Stimulated activated CD8-positive, alpha-beta memory T cell treated with anti-CD3 and anti-CD28 coated beads, Interleukin-15, amount 100 ng/mL, for 24 hours (primary cell): ENCODE data around the gene SERPINF2.
"Not testable (repeated sequence)": the region's sequence is repeated elsewhere in the genome, so short reads cannot be mapped to it uniquely, and the experiment has no call there.

Source experiments
- DNase-seq: peaks from one replicate; pipeline ENCODE4 v3.0.0-alpha.2; 2020; ENCODE audit warnings: low read depth

SERPINF2 gene

DNA sequence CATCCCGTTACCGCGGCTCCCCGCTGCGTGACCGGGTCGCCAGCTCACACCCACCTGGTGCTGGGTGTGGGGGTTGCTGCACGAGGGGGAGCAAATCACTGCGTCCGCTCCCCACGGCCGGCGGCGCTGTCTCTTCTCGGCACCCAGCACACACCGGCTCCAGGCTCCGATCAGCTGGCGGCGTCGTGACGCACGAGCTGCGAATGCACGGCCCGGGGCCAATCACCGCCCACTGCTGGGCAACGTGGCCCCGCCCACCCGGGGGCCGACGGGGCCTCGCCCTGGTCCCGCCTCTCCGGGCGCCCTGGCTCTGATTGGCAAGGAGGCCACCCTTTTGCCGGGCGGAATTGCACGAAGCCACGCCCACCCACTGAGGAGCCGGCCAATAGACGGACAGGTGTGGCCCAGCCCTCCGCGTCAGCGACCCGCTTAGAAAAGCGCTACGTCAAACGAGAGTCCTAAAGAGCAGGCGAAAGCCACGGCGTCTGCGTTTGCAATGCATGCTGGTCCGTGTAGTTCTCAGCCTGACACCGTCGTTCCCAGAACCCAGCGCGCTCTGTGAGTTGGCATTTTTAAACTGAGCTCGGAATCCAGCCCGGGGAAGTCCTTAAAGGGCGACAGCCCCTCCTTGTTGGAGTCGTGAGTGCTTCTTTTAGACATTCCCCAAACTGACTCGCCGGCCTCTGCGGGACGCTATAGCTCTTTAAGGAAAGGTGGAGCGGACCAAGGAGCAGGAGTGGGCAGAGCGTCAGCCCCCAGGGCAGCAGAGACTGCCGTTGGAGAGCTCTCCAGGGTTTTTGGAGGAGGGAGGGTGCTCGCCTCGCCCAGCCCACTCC lies 26.4 kb upstream of the SERPINF2 start:
- DNase-seq = peak; percentile 99

DNA sequence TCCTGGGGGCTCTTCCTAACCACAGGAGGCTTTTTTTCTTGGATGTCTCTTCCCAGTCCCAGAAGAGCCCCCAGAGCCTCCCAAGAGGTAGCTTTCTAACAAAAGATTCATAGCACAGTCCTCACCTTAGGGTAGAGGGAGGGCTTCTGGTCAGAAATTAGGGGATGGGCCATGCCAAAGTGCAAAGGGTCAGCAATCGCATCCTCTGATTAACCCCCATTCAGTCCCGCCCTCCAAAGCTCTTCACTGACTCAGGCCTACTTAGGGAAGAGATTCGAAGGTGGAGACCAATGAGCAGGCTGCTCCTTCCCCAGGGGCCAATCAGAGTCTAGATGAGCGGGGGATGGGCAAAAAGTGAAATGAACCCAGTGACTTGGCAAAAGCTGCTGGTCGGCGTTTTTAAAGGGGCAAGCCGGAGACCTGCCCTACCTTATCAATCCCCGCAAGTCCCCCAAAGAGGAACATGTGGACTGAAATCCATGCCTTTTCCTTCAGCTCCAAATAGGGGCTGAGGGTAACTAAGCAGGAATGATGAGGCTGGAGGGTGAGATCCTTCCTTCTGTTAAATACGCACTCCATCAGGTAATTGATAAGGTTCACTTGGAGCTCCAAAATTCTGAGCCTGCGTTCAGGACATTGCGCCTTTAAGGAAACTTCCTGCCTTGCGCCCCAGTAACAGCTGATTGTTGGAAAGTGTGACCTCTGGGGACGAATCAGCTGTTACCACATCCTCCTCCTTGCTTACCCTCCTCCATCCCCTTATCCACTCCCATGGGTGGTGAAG lies 25.6 kb upstream of the SERPINF2 start:
- peak; percentile 48 for DNase-seq

DNA sequence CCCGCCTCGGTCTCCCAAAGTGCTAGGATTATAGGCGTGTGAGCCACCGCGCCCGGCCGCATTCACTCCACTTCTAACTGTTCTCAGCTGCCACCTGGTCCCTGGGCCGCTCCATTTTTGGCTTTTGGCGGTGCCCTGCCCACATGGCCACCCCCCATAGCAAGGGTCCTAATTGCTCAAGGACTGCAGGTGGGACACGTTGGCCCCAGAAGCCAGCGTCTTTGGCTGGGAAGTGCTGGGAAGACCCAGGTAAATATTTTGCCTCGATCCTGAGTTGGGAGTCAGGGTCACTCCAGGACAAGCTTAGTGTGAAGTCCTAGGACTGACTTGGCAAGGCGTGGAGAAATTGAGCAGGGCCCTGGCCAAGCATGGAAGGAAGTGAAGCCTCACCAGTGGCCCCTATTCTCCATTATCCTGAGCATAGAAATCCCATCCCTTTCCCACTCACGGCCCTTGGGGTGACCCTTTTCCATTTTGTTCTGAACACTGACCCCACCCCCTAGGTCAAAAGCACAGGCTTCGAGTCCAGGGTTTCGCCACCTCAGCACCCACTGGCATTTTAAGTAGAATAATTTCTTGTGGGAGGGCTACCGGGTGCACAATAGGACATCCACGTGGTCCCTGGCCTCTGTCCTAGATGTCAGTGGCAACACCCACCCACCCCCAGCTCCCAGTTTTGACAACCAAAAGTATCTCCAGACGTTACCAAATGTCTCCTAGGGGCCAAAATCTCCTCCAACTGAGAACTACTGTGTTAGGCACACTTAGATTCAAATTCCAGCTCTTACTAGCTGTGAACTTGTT lies 24.1 kb upstream of the SERPINF2 start:
- DNase-seq = no peak

DNA sequence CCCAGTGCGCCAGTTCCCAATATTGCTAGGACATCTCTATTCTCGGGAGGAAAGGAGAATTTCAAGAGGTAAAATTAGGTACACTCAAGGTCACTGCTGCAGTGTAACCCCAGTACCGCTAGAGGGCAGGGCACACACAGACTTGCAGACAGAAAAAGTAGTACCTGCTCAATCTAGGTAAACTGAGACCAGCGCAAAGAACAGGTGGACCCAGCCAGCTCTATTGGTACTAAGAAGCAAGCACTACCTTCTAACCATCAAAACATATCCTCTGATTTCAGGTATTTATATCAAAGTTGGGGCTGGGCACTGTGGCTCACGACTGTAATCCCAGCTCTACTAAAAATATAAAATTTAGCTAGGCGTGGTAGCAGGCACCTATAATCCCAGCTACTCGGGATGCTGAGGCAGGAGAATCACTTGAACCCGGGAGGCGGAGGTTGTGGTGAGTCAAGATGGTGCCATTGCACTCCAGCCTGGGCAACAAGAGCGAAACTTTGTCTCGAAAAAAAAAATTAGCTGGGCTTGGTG lies 21.8 kb upstream of the SERPINF2 start:
- DNase-seq = peak; percentile 36

DNA sequence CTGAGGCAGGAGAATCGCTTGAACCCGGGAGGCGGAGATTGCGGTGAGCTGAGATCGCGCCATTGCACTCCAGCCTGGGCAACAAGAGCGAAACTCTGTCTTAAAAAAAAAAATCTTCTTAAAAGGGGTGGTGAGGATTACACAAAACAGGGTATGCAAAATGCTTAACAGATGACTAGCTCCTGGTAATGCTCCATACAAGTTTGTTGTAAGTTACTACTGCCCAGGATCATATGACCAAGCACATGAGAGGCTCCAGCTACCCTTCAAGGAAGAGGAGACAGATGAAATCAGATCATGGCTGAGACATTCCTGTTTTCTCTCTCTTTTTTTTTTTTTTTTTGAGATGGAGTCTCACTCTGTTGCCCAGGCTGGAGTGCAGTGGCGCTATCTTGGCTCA lies 20.6 kb upstream of the SERPINF2 start:
- DNase-seq = not testable (repeated sequence)

DNA sequence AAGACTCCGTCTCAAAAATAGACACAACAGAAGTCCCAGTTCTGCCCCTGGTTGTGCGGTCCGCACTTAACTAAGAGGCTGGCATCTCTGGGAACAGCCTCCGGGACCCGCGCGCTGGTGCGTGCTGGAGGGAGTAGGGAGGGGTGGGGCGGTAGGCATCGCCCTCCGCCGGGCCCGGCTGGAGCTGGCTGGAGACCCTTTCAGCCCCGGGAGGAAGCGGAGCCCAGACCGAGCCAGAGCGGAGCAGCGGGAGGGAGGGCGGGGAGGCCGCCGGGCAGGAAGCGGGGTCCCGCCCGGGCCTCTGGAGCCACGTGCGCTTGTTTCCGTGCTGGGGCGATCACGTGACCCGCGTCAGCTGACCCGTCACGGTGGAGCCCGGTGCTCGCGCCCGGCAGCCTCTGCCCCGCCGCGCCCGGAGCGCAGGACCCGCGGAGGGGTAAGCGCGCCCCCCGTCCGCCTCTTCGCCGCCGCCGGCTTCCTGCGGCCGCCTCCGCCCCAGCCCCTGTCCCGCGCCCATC lies 18.3 kb upstream of the SERPINF2 start, which contains the start of gene WDR81:
TSS of gene WDR81 (plus strand) at position 354 of the 518 bp plus-strand sequence. CDS start 256 bp downstream, outside the sequence.
- DNase-seq = peak; percentile 83

DNA sequence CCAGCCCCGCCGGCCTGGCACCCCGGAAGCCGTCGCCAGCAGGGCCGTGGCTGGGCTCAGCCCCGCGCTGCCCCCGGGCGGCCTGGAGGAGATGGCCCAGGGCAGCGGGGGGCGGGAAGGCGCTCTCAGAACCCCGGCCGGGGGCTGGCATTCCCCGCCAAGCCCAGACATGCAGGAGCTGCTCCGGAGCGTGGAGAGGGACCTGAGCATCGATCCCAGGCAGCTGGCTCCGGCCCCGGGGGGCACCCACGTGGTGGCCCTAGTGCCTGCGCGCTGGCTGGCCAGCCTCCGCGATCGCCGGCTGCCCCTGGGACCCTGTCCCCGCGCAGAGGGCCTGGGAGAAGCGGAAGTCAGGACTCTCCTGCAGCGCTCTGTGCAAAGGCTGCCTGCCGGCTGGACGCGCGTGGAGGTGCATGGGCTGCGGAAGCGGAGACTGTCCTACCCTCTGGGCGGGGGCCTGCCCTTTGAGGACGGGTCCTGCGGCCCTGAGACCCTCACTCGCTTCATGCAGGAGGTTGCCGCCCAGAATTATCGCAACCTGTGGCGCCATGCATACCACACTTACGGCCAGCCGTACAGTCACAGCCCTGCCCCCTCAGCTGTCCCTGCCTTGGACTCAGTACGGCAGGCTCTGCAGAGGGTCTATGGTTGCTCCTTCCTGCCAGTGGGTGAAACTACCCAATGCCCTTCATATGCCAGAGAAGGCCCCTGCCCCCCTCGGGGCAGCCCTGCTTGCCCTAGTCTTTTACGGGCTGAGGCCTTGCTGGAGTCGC lies 17.6 kb upstream of the SERPINF2 start:
- no peak for DNase-seq

DNA sequence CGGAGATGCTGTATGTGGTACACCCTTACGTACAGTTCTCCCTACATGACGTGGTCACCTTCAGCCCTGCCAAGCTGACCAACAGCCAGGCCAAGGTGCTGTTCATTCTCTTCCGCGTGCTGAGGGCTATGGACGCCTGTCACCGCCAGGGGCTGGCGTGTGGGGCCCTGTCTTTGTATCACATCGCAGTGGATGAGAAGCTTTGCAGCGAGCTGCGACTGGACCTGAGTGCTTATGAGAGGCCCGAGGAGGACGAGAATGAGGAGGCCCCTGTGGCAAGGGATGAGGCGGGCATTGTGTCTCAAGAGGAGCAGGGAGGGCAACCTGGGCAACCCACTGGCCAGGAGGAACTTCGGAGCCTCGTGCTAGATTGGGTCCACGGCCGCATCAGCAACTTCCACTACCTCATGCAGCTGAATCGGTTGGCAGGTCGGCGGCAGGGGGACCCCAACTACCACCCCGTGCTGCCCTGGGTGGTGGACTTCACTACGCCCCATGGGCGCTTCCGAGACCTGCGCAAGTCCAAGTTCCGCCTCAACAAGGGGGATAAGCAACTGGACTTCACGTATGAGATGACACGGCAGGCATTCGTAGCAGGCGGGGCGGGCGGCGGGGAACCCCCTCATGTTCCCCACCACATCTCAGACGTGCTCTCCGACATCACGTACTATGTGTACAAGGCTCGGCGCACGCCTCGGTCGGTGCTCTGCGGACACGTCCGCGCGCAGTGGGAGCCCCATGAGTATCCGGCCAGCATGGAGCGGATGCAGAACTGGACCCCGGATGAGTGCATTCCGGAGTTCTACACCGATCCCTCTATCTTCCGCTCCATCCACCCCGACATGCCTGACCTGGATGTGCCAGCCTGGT lies 16.8 kb upstream of the SERPINF2 start:
- no peak for DNase-seq

DNA sequence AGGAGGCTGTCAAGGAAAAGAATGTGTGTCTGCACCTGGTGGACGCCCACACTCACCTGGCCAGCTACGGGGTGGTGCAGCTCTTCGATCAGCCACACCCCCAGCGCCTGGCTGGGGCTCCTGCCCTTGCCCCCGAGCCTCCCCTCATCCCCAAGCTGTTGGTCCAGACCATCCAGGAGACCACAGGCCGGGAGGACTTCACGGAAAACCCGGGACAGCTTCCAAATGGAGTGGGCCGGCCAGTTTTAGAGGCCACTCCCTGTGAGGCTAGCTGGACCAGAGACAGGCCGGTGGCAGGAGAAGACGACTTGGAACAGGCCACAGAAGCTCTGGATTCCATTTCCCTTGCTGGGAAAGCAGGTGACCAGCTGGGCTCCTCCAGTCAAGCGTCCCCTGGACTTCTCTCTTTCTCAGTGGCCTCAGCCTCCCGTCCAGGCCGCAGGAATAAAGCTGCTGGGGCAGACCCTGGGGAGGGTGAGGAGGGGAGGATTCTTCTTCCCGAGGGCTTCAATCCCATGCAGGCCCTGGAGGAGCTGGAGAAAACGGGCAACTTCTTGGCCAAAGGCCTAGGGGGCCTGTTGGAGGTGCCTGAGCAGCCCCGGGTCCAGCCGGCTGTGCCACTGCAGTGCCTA lies 15.9 kb upstream of the SERPINF2 start:
- no peak for DNase-seq

DNA sequence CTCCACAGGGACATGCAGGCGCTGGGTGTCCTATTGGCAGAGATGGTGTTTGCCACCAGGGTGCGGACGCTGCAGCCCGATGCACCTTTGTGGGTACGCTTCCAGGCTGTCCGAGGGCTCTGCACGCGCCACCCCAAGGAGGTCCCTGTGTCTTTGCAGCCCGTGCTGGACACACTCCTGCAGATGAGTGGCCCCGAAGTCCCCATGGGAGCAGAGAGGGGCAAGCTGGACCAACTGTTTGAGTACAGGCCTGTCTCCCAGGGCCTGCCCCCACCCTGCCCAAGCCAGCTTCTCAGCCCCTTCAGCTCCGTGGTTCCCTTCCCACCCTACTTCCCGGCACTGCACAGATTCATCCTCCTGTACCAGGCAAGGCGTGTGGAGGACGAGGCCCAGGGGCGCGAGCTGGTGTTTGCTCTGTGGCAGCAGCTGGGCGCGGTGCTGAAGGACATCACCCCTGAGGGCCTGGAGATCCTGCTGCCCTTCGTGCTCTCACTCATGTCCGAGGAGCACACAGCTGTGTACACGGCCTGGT lies 15.3 kb upstream of the SERPINF2 start:
- no peak for DNase-seq

DNA sequence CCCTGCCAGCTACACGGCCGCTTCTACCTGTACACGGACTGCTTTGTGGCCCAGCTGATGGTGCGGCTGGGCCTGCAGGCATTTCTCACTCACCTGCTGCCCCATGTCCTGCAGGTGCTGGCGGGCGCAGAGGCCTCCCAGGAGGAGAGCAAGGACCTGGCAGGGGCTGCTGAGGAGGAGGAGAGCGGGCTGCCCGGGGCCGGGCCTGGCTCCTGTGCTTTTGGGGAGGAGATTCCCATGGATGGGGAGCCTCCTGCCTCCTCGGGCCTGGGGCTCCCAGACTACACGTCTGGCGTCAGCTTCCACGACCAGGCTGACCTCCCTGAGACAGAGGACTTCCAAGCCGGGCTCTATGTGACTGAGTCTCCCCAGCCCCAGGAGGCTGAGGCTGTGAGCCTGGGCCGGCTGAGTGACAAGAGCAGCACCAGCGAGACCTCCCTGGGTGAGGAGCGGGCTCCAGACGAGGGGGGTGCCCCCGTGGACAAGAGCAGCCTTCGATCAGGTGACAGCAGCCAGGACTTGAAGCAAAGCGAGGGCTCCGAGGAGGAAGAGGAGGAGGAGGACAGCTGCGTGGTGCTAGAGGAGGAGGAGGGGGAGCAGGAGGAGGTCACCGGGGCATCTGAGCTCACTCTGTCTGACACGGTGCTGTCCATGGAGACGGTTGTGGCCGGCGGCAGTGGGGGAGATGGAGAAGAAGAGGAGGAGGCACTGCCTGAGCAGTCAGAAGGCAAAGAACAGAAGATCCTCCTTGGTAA lies 14.6 kb upstream of the SERPINF2 start:
- no peak for DNase-seq

DNA sequence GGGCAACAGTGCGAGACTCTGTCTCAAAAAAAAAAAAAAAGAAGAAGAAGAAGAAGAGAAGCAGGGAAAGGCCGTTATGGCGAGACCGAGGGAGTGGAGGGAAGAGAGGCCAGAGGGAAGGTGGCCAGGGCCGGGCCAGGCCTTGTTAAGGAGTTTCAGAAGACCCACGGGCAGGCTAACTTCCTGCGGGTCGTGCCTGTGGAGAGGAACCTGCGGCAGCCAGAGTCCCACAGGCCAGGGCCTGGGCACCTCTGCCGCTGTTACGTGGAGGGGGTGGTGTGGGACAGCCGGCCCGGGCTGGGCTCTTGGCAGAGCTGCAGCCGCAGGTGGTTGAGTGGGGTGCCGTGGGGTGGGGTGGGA lies 12.7 kb upstream of the SERPINF2 start:
- no peak for DNase-seq

DNA sequence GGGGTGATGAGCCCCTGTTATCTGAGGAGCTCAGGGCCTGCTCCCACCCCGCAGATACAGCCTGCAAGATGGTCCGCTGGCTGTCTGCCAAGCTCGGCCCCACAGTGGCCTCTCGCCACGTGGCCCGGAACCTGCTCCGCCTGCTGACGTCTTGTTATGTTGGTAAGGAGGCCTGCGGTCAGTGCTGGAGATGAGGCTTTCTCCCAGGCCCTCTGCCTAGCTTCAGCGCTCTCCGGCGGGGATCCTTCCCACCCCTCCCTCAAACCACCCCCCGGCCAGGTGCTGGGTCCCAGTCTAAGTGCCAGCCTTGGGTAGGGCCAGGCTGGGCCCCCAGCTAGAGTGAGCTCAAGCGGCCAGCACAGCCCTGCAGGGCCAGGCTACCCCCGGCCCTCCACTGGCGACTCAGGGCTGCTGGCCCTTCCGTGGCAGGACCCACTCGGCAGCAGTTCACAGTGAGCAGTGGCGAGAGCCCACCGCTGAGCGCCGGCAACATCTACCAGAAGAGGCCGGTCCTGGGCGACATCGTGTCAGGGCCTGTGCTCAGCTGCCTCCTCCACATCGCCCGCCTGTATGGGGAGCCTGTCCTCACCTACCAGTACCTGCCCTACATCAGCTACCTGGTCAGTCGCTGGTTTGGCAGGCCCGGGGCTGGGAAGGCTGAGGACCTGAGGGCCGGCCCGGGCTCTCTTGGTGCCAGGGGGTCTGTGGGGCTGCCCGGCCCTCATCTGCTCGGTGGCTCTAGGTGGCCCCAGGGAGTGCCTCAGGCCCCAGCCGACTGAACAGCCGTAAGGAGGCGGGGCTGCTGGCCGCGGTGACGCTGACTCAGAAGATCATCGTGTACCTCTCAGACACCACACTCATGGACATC lies 12.1 kb upstream of the SERPINF2 start:
- no peak for DNase-seq

DNA sequence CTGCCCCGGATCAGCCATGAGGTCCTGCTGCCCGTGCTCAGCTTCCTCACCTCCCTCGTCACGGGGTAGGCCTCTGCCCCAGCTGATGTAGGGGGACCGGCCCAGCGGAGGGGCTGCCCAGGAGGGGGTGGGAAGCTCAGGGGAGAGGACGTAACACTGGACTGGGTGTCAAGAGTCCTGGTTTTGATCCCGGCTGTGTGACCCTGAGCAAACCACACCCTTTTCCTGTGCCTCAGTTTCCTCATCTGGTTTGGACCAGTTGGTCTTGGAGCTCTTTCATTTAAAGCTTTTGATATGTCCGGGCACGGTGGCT lies 11.5 kb upstream of the SERPINF2 start:
- DNase-seq = no peak

DNA sequence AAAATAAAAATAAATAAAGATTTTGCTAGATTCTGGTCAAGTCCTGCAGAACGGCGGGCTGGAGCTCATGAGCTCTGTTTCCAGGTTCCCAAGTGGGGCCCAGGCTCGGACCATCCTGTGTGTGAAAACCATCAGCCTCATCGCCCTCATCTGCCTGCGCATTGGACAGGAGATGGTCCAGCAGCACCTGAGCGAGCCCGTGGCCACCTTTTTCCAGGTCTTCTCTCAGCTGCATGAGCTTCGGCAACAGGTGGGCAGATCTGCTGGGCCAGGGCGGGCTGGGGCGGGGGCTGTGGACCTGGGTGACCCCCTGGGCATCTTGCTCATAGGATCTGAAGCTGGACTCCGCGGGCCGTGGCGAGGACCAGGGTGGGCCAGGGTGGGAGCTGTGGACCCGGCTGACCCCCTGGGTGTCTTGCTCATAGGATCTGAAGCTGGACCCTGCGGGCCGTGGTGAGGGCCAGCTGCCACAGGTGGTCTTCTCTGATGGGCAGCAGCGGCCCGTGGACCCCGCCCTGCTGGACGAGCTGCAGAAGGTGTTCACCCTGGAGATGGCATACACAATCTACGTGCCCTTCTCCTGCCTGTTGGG lies 10.3 kb upstream of the SERPINF2 start:
- DNase-seq = no peak

DNA sequence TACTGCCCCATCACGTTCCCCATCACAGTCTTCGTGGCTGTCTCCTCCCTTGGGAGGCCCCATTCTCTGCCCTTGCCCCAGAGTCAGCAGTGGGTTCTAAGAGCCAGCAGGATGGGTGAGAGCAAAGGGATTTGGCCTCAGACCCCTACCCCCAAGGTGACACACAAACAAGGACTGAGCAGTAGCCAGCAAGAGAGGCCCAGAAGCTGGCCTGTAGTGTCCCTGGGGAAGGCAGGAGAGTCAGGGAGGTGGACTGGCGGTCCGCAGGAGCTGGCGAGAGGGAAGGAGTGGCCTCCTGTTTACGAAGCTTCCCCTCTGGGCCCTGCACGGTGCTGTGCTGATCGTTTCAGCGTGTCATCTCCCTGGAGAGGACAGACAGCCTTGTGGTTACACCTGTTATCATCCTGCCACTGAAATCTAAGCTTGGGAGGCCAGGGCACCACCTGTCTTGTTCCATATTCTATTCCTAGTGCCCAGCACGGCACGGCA lies 9.8 kb upstream of the SERPINF2 start:
- DNase-seq = no peak

DNA sequence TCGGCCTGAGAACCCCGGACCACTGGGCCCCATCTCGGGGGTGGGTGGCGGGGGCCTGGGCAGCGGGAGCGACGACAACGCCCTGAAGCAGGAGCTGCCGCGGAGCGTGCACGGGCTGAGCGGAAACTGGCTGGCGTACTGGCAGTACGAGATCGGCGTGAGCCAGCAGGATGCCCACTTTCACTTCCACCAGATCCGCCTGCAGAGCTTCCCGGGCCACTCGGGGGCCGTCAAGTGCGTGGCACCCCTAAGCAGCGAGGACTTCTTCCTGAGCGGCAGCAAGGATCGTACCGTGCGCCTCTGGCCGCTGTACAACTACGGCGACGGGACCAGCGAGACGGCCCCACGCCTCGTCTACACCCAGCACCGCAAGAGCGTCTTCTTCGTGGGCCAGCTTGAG lies 8.9 kb upstream of the SERPINF2 start:
- DNase-seq = no peak
